MCF 10A (cell line): ENCODE results near the gene LIMA1. TPM values are rescaled to one million over a fixed set of nuclear protein-coding genes. Genes with fewer than 3 reads are reported as not detected.
"Not testable (repeated sequence)": the region's sequence is repeated elsewhere in the genome, so short reads cannot be mapped to it uniquely, and the experiment has no call there.

Source experiments
- Bru-seq: library from RNA; stranded (reverse); fragments of 400-500 nt; gene quantifications from one replicate; lab custom pipeline; 2021; lab: Mats Ljungman, UMichigan
- BruChase-seq, 2 experiments: library from RNA; stranded (reverse); fragments of 400-500 nt; gene quantifications; one replicate each; lab custom pipeline; 2021; lab: Mats Ljungman, UMichigan
- BruUV-seq: library from RNA; stranded (reverse); fragments of 400-500 nt; replicated peaks from 2 replicates; lab custom pipeline; 2021; lab: Mats Ljungman, UMichigan
- CTCF ChIA-PET: fragments of 300-600 bp; sonication (Branson Sonifier 250); formaldehyde crosslinking; extraction: SDS; loops from one replicate; lab custom pipeline; 2021; ENCODE audit warnings: antibody characterized with exemption, inconsistent platforms; lab: Yijun Ruan, JAX
- POLR2A ChIA-PET: fragments of 300-600, 350-650 bp; sonication (Branson Sonifier 250); formaldehyde crosslinking; extraction: SDS; loops from one replicate; lab custom pipeline; 2020; ENCODE audit warnings: antibody characterized with exemption, inconsistent platforms; lab: Yijun Ruan, JAX
- DNase-seq: peaks from one replicate; pipeline ENCODE4 v3.0.0-alpha.2; 2018; ENCODE audit not compliant: unreplicated experiment
- H3K27ac Mint-ChIP-seq: one replicate; pipeline ENCODE4 v1.8.0; 2022; ENCODE audit warnings: mild to moderate bottlenecking, low read depth, mixed read lengths; ENCODE audit not compliant: unreplicated experiment
- H3K27me3 Mint-ChIP-seq: one replicate; pipeline ENCODE4 v1.8.0; 2022; ENCODE audit warnings: mixed read lengths; ENCODE audit not compliant: insufficient read depth, unreplicated experiment
- H3K36me3 Mint-ChIP-seq: one replicate; pipeline ENCODE4 v1.8.0; 2022; ENCODE audit warnings: mild to moderate bottlenecking, moderate library complexity, mixed read lengths; ENCODE audit not compliant: insufficient read depth, unreplicated experiment
- H3K4me1 Mint-ChIP-seq: one replicate; pipeline ENCODE4 v1.8.0; 2022; ENCODE audit warnings: mixed read lengths; ENCODE audit not compliant: insufficient read depth, unreplicated experiment
- H3K4me3 Mint-ChIP-seq: one replicate; pipeline ENCODE4 v1.8.0; 2022; ENCODE audit warnings: mild to moderate bottlenecking, moderate library complexity, mixed read lengths; ENCODE audit not compliant: unreplicated experiment
- H3K9me3 Mint-ChIP-seq: one replicate; pipeline ENCODE4 v1.8.0; 2022; ENCODE audit warnings: mixed read lengths; ENCODE audit not compliant: unreplicated experiment
- CTCF ChIP-seq: fragments of 200-600 bp; IDR thresholded peaks from one replicate; pipeline ENCODE4 v1.8.0; 2022; ENCODE audit warnings: antibody characterized with exemption, mild to moderate bottlenecking; ENCODE audit not compliant: unreplicated experiment
- intact Hi-C: fragments of 100-400 bp; cut with micrococcal nuclease; formaldehyde crosslinking; loops from 2 replicates; pipeline ENCODE4 v1.14.1; 2022
- long read RNA-seq: library from polyadenylated mRNA; stranded (forward); transcript quantifications from one replicate; pipeline ENCODE4 v2.0.0, GENCODE V29; 2022
- total RNA-seq: library from RNA; stranded (reverse); gene quantifications from 2 replicates; pipeline ENCODE4 v1.2.3, GENCODE V29; 2022

The LIMA1 gene
- total RNA-seq (65.5 and 86.0 TPM in 2 replicates), Bru-seq, nascent RNA (percentile 61 among the genes with signal in this experiment), BruChase-seq, experiment 1, labeled RNA remaining after a 6-hour chase (percentile 80 among the genes with signal in this experiment), BruChase-seq, experiment 2, labeled RNA remaining after a 2-hour chase (percentile 63 among the genes with signal in this experiment)
- long read RNA-seq, transcript LIMA1-215 (8 exons, 3,254 nt), result major isoform, 145 of 193 reads
- long read RNA-seq, transcript LIMA1-214 (8 exons, 3,612 nt), result minor isoform, 20 of 193 reads
- long read RNA-seq, transcript LIMA1-201 (11 exons, 3,706 nt), result minor isoform, 6 of 193 reads
- long read RNA-seq, partial matches to known transcripts, result 2 of 193 reads
- long read RNA-seq, other reads (novel, unspliced or antisense), result 15 of 193 reads

DNA sequence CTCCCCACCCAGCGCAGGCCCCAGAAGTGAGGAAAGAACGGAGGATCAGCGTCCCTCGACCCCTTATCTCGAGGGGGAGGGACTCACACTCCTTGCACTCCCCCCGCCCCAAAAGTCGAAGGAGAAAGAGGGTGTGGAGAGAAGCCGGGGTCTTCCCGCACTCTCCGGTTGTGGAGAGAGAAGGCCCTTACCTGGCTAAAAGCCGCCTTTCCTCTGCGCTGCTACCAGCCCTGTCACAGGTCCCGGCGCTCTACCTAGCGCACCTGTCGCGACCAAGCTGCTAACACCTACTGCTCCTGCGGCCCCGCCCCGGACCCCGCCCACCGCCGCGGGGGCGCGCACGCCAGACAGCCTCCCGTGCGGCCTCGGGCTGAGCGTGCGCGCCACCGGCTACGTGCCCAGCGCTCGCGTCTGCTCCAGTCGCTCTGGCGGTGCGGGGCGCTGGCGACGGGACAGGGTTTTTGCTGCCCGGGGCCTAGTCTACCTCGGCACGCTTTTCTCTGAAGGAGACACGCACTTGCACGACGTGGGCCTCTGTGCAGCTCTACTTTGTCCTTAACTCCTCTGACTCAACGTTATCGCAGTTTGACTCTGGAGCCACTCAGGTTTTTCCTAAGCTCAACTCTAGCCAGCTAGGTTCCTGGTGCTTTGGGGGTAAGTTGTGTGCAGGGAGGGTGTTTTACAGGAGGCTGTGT is at the start of gene LIMA1:
LIMA1 (minus strand) TSS at position 292 of the 695 bp plus-strand sequence. CDS start 34,769 bp downstream, outside the sequence.
- Mint-ChIP-seq H3K4me1 (peaks cover 6% of the 10 kb centered on the region), H3K36me3 (peaks cover 5% of the 10 kb centered on the region), H3K27ac (peak within 1 kb of the TSS; percentile 62), H3K9me3 (no peaks in the 10 kb centered on the region), H3K4me3 (peak within 1 kb of the TSS; percentile 79), H3K27me3 (no peaks in the 10 kb centered on the region)
- BruUV-seq, result no TSS peak
- ChIA-PET POLR2A (interaction anchor here (0.6 to 3.7 kb wide), 35 partner anchors 8 to 171 kb away, joined by 3 to 73 read pairs (median 4); partner anchors contain the start of genes CERS5, COX14 and LARP4), CTCF (interaction anchor here (0.5 to 1.8 kb wide), 10 partner anchors 11 to 107 kb away, joined by 3 to 7 read pairs (median 4); no protein-coding TSS in a partner anchor)
- TF ChIP-seq CTCF, result no peak
- peak; percentile 87 for DNase-seq
- intact Hi-C loops, result loop anchor here (2.0 kb wide), 2 partner anchors 17 to 61 kb away; no protein-coding TSS in a partner anchor

DNA sequence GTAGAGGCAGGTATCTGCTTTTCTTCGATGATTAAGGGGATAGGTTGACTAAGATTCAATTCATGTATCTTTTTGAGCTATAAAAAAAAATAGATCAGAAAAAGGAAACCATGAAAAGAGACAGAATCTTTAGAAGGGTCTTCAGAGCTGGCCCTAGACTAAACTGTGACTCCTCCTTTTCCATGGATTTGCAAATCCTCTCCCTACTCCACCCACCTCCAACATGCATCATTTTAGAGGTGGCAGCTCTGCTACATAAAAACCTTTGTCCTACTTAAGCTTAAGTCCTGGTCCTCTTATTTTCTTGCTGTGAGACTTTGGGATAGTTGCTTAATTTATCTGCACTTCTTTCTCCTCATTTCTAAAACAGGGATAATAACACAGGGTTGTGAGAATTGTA is 48.4 kb upstream of the LIMA1 start:
- POLR2A ChIA-PET, result interaction anchor here (0.6 to 1.0 kb wide), 2 partner anchors 69 to 758 kb away, joined by 4 read pairs; partner anchors contain the start of gene LARP4
- Mint-ChIP-seq H3K27ac (no peak overlapping the region), H3K4me3 (no peak overlapping the region), H3K4me1 (peaks cover 5% of the 10 kb centered on the region), H3K9me3 (no peaks in the 10 kb centered on the region), H3K27me3 (no peaks in the 10 kb centered on the region), H3K36me3 (no peaks in the 10 kb centered on the region)
- no peak for DNase-seq
- BruUV-seq, result no TSS peak
- intact Hi-C loops, result no loop called here
- CTCF ChIA-PET, result interaction anchor here (0.6 to 0.7 kb wide), 2 partner anchors 13 to 1043 kb away, joined by 3 read pairs; no protein-coding TSS in a partner anchor
- no peak for TF ChIP-seq CTCF

GRCh38 chr12:50328664-50329063 is 45.3 kb upstream of the LIMA1 start:
- DNase-seq, H3K9me3 Mint-ChIP-seq, H3K36me3 Mint-ChIP-seq, BruUV-seq, H3K27me3 Mint-ChIP-seq, H3K4me3 Mint-ChIP-seq, H3K27ac Mint-ChIP-seq: not testable (repeated sequence)
- intact Hi-C loops, result loop anchor here (5.0 kb wide), 1 partner anchor 74 kb away; the partner anchor contains the start of gene LARP4
- POLR2A ChIA-PET, result interaction anchor here (0.6 to 1.1 kb wide), 6 partner anchors 11 to 532 kb away, joined by 3 to 4 read pairs (median 3); no protein-coding TSS in a partner anchor
- CTCF ChIA-PET, result interaction anchor here (1.3 kb wide), 1 partner anchor 153 kb away, joined by 3 read pairs; no protein-coding TSS in a partner anchor
- peaks cover 17% of the 10 kb centered on the region for H3K4me1 Mint-ChIP-seq

GRCh38 chr12:50326590-50327284 is 43.4 kb upstream of the LIMA1 start:
- peak overlapping the region; percentile 51 for H3K27ac Mint-ChIP-seq
- H3K27me3 Mint-ChIP-seq, result no peaks in the 10 kb centered on the region
- peak; percentile 90 for DNase-seq
- H3K4me3 Mint-ChIP-seq, result peak overlapping the region; percentile 51
- no TSS peak for BruUV-seq
- POLR2A ChIA-PET, result interaction anchor here (0.5 to 1.4 kb wide), 4 partner anchors 13 to 332 kb away, joined by 3 to 9 read pairs (median 4); partner anchors contain the start of gene LARP4
- H3K4me1 Mint-ChIP-seq, result peaks cover 17% of the 10 kb centered on the region
- CTCF ChIA-PET, result interaction anchor here (0.7 kb wide), 1 partner anchor 515 kb away, joined by 3 read pairs; no protein-coding TSS in a partner anchor
- no peak for TF ChIP-seq CTCF
- intact Hi-C loops, result loop anchor here (5.0 kb wide), 1 partner anchor 76 kb away; the partner anchor contains the start of gene LARP4
- no peaks in the 10 kb centered on the region for H3K36me3 Mint-ChIP-seq
- H3K9me3 Mint-ChIP-seq, result no peaks in the 10 kb centered on the region
